Naive thymus-derived CD8-positive, alpha-beta T cell (primary cell): Measurements from ENCODE around the gene TBX3. TPM values are rescaled to one million over a fixed set of nuclear protein-coding genes. Genes with fewer than 3 reads are reported as not detected.
A peak's percentile ranks its signal among the peaks of the same experiment; 100 is the strongest.
"Not testable (repeated sequence)": the region's sequence is repeated elsewhere in the genome, so short reads cannot be mapped to it uniquely, and the experiment has no call there.

ENCODE experiments used
- ATAC-seq, 2 donors: fragments of 150-1000 bp; cut with Tn5 transposase in 1 of 2; sonication (Bioruptor Pico), chemical (Tn5 transposase) in 1 of 2; 1 replicate in 1 of 2; 2 replicates in 1 of 2; pipeline ENCODE4 v1.10.0; 2021; ENCODE audit warnings: mild to moderate bottlenecking in 2 of 2, moderate library complexity in 2 of 2
- POLR2A ChIA-PET: fragments of 350-600 bp; sonication (Branson Sonifier 250); formaldehyde crosslinking; loops from one replicate; lab custom pipeline; 2021; ENCODE audit warnings: antibody characterized with exemption; lab: Charles Lee
- DNase-seq, 10 donors: peaks; one replicate each; pipeline versions ENCODE4 v3.0.0 to v3.0.0-alpha.2; 2020 to 2022
- H3K27ac Mint-ChIP-seq, 10 donors: one replicate each; pipeline ENCODE4 v1.8.0; 2020 to 2022; ENCODE audit warnings: mild to moderate bottlenecking in 10 of 10, mixed read lengths in 10 of 10, moderate library complexity in 4 of 10, inconsistent platforms in 1 of 10
- H3K27me3 Mint-ChIP-seq, 5 donors: one replicate each; pipeline ENCODE4 v1.8.0; 2021 to 2022; ENCODE audit warnings: mixed read lengths in 5 of 5
- H3K36me3 Mint-ChIP-seq, 3 donors: one replicate each; pipeline ENCODE4 v1.8.0; 2020 to 2022; ENCODE audit warnings: mixed read lengths in 3 of 3, mild to moderate bottlenecking in 2 of 3, inconsistent platforms in 1 of 3
- H3K4me1 Mint-ChIP-seq, 4 donors: one replicate each; pipeline ENCODE4 v1.8.0; 2021 to 2022; ENCODE audit warnings: mixed read lengths in 4 of 4
- H3K4me3 Mint-ChIP-seq, 10 donors: one replicate each; pipeline ENCODE4 v1.8.0; 2020 to 2022; ENCODE audit warnings: mild to moderate bottlenecking in 10 of 10, mixed read lengths in 10 of 10, moderate library complexity in 6 of 10, inconsistent platforms in 1 of 10
- H3K9me3 Mint-ChIP-seq, 9 donors: one replicate each; pipeline ENCODE4 v1.8.0; 2020 to 2022; ENCODE audit warnings: mixed read lengths in 9 of 9, mild to moderate bottlenecking in 3 of 9, inconsistent platforms in 1 of 9, moderate library complexity in 1 of 9
- polyA plus RNA-seq, 3 donors: library from polyadenylated mRNA; unstranded; fragments of 300-500 nt; fragmentation: Illumina TruSeq; gene quantifications; one replicate each; pipeline ENCODE4 v1.2.3, GENCODE V29; 2021
- total RNA-seq, 8 experiments: library from RNA in 2 of 8; stranded (reverse) in 2 of 8; gene quantifications; one replicate each; pipeline ENCODE4 v1.2.3 and lab custom pipeline; 2021 to 2026

TBX3 gene
- total RNA-seq (not detected), polyA plus RNA-seq (not detected), total RNA-seq (lab: John Stamatoyannopoulos, UW) (0 to 0.64 (median 0.08) reads per million in 6 experiments)

DNA sequence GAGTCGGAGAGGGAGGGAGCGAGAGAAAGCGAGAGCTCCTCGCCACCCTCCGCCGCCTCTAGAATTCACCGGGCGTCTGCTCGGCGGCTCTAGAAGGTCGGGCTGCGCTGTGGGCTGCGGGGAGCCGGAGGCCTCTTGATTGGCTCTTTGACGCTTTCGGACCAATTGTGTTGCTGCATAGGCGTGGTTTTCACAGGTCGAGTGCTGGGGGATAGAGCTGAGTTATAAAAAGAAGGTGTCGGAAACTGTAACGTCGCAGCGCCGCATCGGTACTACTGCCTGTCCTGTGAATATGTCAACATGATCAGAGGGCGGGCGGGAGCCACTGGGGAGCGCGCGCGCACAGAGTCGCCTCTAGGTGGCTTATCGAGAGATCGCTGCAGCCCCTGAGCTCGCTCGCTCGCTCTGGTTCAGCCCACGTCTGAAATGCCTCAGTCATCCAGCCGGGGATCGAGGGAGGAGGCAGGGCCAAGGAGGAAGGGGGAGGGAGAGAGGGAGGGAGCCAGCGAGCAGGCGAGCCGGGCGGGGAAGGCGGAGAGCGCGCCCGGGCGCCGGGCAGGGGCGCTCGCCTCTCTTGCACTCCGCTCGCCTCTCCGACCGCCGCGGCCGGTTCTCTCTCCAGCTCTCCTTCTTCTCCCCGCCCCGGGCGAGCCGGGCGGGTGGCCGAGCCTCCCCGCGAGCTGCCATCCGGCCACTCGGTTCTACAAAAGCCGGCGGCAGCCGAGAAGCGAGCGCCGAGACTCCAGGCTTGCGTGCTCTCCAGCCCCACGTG lies at the start of gene TBX3:
TSS of gene TBX3 (minus strand) at position 78 of the 772 bp plus-strand sequence. CDS start 975 bp downstream, outside the sequence.
- peak within 1 kb of the TSS; percentile 77 to 95 (median 86) for H3K4me3 Mint-ChIP-seq
- POLR2A ChIA-PET, result no interaction called here
- DNase-seq, result peak in 8 of 10 donors; percentile 7 to 52 (median 22)

DNA sequence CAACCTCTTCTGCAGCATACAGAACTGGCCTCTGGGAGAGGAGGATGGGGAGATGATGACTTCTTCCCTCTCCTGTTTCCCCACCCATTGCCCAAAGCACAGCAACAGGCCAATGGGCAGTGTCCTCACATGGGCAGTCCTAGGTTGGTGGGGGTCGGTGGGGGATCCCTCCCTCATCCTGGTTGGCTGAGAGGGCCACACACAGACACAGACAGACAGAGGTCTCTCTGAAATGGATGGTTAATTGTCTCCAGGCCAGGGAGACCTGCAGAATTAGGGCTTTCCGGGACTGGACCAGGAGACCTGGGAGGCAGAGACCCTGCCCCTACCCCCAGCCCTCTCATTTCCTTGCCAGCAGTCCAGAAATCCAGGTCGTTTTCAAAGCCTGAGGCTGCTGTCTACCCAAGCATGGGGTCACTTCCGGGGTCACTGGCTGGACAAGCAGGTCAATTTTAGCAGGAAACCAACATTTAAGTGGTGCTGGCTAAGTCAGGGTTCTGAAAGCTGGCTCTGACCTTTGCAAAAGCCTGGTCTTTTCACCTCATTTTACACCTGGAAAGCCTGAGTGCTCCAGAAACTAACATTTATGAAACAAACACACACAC lies 48.6 kb upstream of the TBX3 start:
- Mint-ChIP-seq H3K27me3 (peaks cover 10 to 39% (median 17%) of the 10 kb centered on the region in 5 donors), H3K9me3 (no peaks in the 10 kb centered on the region), H3K4me3 (no peak overlapping the region), H3K36me3 (no peaks in the 10 kb centered on the region), H3K4me1 (peaks cover 0 to 6% (median 1%) of the 10 kb centered on the region in 4 donors), H3K27ac (no peak overlapping the region)
- no peak for DNase-seq
- no peak for ATAC-seq
- POLR2A ChIA-PET, result no interaction called here

More for the DNA sequence above, at the start of gene TBX3:
- peak; percentile 73 to 78 for ATAC-seq
- Mint-ChIP-seq H3K4me1 (peaks cover 24 to 62% (median 33%) of the 10 kb centered on the region in 4 donors), H3K9me3 (peaks cover 0 to 42% (median 17%) of the 10 kb centered on the region in 9 donors), H3K27ac (peak within 1 kb of the TSS in 7 of 10 donors; percentile 17 to 89 (median 74)), H3K36me3 (peaks cover 2 to 18% (median 15%) of the 10 kb centered on the region in 3 donors), H3K27me3 (peaks cover 45 to 98% (median 82%) of the 10 kb centered on the region in 5 donors)

DNA sequence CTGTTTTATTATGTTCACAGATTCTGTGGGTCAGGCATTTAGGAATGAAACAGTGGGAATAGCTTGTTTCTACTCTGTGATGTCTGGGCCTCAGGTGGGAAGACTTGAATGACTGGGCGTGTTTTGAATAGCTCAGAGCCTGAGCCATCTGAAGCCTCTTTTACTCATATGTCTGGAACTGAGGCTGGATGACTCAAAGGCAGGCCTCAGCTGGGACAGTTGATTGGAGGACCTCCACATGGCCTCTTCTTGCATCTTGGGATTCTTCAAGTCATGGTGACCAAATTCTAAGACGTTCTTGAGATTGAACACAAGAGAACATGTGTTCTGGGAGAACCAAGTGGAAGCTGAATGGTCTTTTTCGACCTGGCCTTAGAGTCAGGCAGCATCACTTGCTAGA lies 45.8 kb upstream of the TBX3 start:
- no peaks in the 10 kb centered on the region for H3K4me1 Mint-ChIP-seq

DNA sequence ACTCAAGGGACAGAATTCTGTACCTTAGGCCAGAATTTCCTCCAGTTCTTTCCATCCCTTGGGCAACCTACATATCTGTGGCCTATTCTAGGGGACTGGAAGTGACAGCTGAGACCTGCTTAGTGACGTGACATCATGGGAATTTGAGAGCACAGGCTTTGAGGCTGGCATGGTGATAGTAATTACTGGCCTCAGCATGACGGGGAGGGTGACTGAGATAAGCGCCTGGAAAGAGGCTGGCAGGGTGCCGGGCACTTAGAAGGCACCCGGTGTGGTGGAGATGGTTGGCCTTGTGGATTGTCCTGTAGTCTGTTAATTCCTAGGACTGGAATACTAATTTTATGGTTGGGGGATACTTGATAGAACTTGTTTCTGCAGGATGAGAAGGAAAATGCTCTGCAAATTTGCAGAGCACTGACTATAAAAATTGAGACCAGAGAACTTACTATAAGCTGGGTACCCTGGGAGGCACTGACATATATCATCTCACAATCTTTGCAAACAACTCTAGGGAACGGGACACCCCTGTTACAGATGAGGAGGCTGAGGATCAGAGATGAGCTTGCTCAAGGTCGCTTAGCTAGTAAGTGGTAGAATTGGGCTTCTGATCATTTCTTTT lies 42.2 kb upstream of the TBX3 start:
- no peak for DNase-seq
- no peaks in the 10 kb centered on the region for H3K9me3 Mint-ChIP-seq
- POLR2A ChIA-PET, result no interaction called here

More for the DNA sequence above, 45.8 kb upstream of the TBX3 start:
- Mint-ChIP-seq H3K4me3 (no peak overlapping the region), H3K9me3 (no peaks in the 10 kb centered on the region), H3K27ac (no peak overlapping the region), H3K36me3 (no peaks in the 10 kb centered on the region), H3K27me3 (peaks cover 0 to 20% (median 5%) of the 10 kb centered on the region in 5 donors)
- ATAC-seq (no peak), DNase-seq (no peak)
- POLR2A ChIA-PET, result no interaction called here

DNA sequence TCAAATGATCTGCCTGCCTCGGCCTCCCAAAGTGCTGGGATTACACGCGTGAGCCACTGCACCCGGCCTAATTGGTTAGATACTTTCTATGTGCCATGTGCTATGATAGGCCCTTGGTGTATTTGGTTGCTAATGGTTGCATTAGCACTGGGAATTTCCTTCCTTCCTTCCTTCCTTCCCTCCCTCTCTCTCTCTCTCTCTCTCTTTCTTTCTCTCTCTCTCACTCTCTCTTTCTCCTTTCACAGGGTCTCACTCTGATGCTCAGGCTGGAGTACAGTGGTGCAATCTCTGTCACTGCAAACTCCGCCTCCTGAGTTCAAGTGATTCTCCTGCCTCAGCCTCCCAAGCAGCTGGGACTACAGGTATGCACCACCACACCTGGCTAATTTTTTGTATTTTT lies 38.2 kb upstream of the TBX3 start:
- POLR2A ChIA-PET, result not testable (repeated sequence)

More for the DNA sequence above, 42.2 kb upstream of the TBX3 start:
- no peak for ATAC-seq
- no peak overlapping the region for H3K4me3 Mint-ChIP-seq
- H3K36me3 Mint-ChIP-seq, result no peaks in the 10 kb centered on the region
- peaks cover 0 to 4% (median 0%) of the 10 kb centered on the region in 5 donors for H3K27me3 Mint-ChIP-seq
- no peaks in the 10 kb centered on the region for H3K4me1 Mint-ChIP-seq
- no peak overlapping the region for H3K27ac Mint-ChIP-seq

DNA sequence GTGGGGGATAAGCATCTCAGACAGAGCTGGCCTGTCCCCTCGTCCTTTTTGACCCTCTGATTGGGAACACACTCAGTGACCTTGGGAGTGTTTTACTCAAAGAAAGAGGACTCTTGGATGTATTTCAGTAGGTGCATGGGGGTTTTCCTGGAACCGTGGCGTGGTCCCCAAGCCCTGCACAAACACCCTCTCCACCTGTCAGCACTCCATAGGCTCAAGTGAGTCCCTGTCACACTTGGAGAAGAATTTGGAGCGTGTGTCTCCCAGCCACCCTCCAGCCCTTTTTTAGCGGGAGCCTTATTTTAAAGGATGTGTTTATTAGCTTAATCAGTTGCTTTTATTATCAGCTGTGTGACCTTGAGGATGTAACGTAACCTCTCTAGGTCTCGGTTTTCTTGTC lies 37.3 kb upstream of the TBX3 start:
- H3K9me3 Mint-ChIP-seq, result peaks cover 0 to 5% (median 1%) of the 10 kb centered on the region in 9 donors
- H3K27me3 Mint-ChIP-seq, result peaks cover 0 to 10% (median 7%) of the 10 kb centered on the region in 5 donors
- H3K4me1 Mint-ChIP-seq, result no peaks in the 10 kb centered on the region
- POLR2A ChIA-PET, result no interaction called here
- no peak for DNase-seq
- H3K27ac Mint-ChIP-seq, result no peak overlapping the region
- peaks cover 0 to 3% (median 0%) of the 10 kb centered on the region in 3 donors for H3K36me3 Mint-ChIP-seq
- H3K4me3 Mint-ChIP-seq, result no peak overlapping the region
- no peak for ATAC-seq

More for the DNA sequence above, 38.2 kb upstream of the TBX3 start:
- peaks cover 0 to 10% (median 5%) of the 10 kb centered on the region in 5 donors for H3K27me3 Mint-ChIP-seq
- not testable (repeated sequence) for H3K27ac Mint-ChIP-seq, H3K4me3 Mint-ChIP-seq, DNase-seq, ATAC-seq, H3K36me3 Mint-ChIP-seq, H3K9me3 Mint-ChIP-seq, H3K4me1 Mint-ChIP-seq

GRCh38 chr12:114713466-114714215 lies 29.7 kb upstream of the TBX3 start:
- peaks cover 17 to 46% (median 19%) of the 10 kb centered on the region in 5 donors for H3K27me3 Mint-ChIP-seq
- H3K9me3 Mint-ChIP-seq, result peaks cover 0 to 22% (median 4%) of the 10 kb centered on the region in 9 donors
- no peaks in the 10 kb centered on the region for H3K4me1 Mint-ChIP-seq
- POLR2A ChIA-PET, result interaction anchor here (0.6 kb wide), 1 partner anchor 61 kb away, joined by 5 read pairs; no protein-coding TSS in a partner anchor
- ATAC-seq, result no peak
- H3K4me3 Mint-ChIP-seq, result no peak overlapping the region
- DNase-seq, result no peak
- H3K27ac Mint-ChIP-seq, result no peak overlapping the region
- H3K36me3 Mint-ChIP-seq, result peaks cover 0 to 5% (median 0%) of the 10 kb centered on the region in 3 donors

DNA sequence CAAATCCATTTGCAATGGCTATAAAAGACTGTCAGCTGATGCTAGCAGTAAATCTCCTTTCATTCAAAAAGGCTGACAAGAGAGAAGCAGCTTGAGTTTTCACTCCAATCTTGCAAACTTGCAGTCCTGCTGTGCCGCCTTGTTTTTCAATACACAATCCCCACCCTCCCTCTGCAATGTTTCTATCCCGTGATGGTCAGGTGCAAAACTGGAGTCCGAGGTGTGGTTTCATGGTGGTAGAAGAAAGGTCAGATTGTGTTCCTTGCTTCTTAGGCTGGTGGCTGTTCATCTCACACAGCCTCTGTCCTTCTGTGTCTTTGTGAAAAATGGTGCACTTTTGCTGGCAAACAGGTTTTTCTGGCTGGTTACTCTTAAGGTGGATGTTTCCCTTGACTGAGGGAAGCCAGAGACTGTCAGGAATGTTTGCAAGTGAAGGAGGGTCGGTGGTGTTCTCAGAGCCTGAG lies 27.7 kb upstream of the TBX3 start:
- peaks cover 0 to 5% (median 0%) of the 10 kb centered on the region in 3 donors for H3K36me3 Mint-ChIP-seq
- no peaks in the 10 kb centered on the region for H3K4me1 Mint-ChIP-seq
- no peak overlapping the region for H3K4me3 Mint-ChIP-seq
- DNase-seq, result no peak
- ATAC-seq, result no peak
- H3K27ac Mint-ChIP-seq, result no peak overlapping the region
- peaks cover 17 to 58% (median 22%) of the 10 kb centered on the region in 5 donors for H3K27me3 Mint-ChIP-seq
- POLR2A ChIA-PET, result no interaction called here
- H3K9me3 Mint-ChIP-seq, result peaks cover 0 to 24% (median 5%) of the 10 kb centered on the region in 9 donors

DNA sequence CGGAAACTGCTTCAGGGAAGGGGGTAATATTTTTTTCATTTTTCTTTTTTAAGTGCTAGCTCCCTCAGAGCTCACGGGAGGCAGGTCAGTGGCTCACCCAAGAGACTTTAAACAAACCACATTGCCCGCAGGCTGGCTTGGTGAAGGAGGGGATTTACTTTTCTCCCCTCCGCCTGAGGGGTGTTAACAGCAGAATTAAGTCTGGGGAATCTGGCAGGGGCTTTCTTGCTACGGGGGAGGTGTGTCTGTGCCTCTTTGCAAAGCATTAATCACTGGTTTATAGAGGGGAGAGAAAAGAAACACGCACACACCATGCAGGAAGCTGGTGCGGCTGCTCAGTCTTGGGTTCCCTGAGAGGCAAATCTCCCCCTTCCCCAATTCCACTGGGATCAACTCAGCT lies 26.2 kb upstream of the TBX3 start:
- POLR2A ChIA-PET, result no interaction called here
- H3K4me3 Mint-ChIP-seq, result no peak overlapping the region
- H3K4me1 Mint-ChIP-seq, result no peaks in the 10 kb centered on the region
- H3K36me3 Mint-ChIP-seq, result no peaks in the 10 kb centered on the region
- ATAC-seq, result no peak
- no peak for DNase-seq
- peaks cover 0 to 21% (median 4%) of the 10 kb centered on the region in 9 donors for H3K9me3 Mint-ChIP-seq
- H3K27ac Mint-ChIP-seq, result no peak overlapping the region
- peaks cover 19 to 57% (median 25%) of the 10 kb centered on the region in 5 donors for H3K27me3 Mint-ChIP-seq

DNA sequence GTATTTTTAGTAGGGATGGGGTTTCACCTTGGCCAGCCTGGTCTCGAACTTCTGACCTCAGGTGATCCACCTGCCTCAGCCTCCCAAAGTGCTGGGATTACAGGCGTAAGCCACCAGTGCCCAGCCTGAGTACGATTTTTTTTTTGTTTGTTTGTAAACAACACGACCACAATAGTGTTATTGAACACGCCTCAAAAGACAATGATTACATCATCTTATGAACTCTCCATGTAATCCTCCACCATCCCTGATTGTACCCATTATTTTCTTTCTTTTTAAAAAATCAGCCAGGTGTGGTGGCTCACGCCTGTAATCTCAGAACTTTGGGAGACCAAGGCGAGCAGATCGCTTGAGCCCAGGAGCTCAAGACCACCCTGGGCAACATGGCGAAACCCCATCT lies 25.1 kb upstream of the TBX3 start:
- Mint-ChIP-seq H3K27ac (no peak overlapping the region), H3K27me3 (peaks cover 16 to 53% (median 26%) of the 10 kb centered on the region in 5 donors), H3K4me1 (no peaks in the 10 kb centered on the region), H3K4me3 (no peak overlapping the region), H3K9me3 (peaks cover 0 to 11% (median 3%) of the 10 kb centered on the region in 9 donors), H3K36me3 (no peaks in the 10 kb centered on the region)
- POLR2A ChIA-PET, result no interaction called here
- DNase-seq (no peak), ATAC-seq (no peak)

- H3K27me3 Mint-ChIP-seq, result peaks cover 16 to 57% (median 29%) of the 10 kb centered on the region in 5 donors
- H3K4me3 Mint-ChIP-seq, H3K4me1 Mint-ChIP-seq, H3K36me3 Mint-ChIP-seq, POLR2A ChIA-PET, ATAC-seq, DNase-seq, H3K9me3 Mint-ChIP-seq: not testable (repeated sequence)
- peak overlapping the region in 1 of 10 donors; percentile 51 for H3K27ac Mint-ChIP-seq
These were observed 24.6 kb upstream of the TBX3 start for GRCh38 chr12:114708598-114708997.

DNA sequence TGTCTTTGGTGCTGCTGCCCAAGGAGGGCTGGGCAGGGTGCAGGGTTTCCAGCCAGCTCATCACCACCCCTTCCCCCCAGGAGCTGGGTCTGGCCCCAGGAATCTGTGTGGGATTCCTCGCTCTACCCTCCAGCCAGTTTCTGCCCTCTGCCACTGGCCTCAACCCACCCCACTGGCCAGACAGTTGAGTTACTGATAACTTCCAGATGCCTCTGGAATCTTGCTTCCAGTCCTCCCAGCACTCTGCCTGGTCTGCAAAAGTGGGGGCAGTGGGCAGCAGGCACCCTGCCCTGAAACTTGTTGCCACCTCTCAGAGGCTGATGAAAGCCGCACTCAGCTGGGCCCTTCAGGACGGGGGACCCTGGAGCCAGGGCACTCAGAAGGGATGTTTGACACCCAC lies 20.1 kb upstream of the TBX3 start:
- ATAC-seq, result no peak
- H3K4me1 Mint-ChIP-seq, result no peaks in the 10 kb centered on the region
- H3K36me3 Mint-ChIP-seq, result peaks cover 0 to 4% (median 0%) of the 10 kb centered on the region in 3 donors
- POLR2A ChIA-PET, result no interaction called here
- peaks cover 23 to 66% (median 47%) of the 10 kb centered on the region in 5 donors for H3K27me3 Mint-ChIP-seq
- peaks cover 0 to 11% (median 2%) of the 10 kb centered on the region in 9 donors for H3K9me3 Mint-ChIP-seq
- no peak overlapping the region for H3K4me3 Mint-ChIP-seq
- no peak overlapping the region for H3K27ac Mint-ChIP-seq
- no peak for DNase-seq
